ENCODE results near the gene AQP12B.

Gene AQP12B

GRCh38 chr2:240637116-240637900 is 45.4 kb downstream of the AQP12B start:
- Histone ChIP-seq H3K9me3 (replicated peaks; ENCODE audit: insufficient read depth, low read length) (no peaks in the 10 kb centered on the region), H3K9me2 (replicated peaks; ENCODE audit: insufficient read depth, low read length) (no peaks in the 10 kb centered on the region), H3K4me1 (ENCODE audit: low read length) (no peaks in the 10 kb centered on the region), H3K36me3 (replicated peaks; ENCODE audit: insufficient read depth, low read length) (no peaks in the 10 kb centered on the region), H3K27me3 (replicated peaks; ENCODE audit: insufficient read depth, low read length) (peaks cover 9% of the 10 kb centered on the region), H3K4me2 (ENCODE audit: low read depth, low read length) (no peak overlapping the region), H4K20me1 (ENCODE audit: insufficient read depth, low read length) (no peaks in the 10 kb centered on the region), H3K9ac (ENCODE audit: low read length) (no peak overlapping the region), H3K79me2 (ENCODE audit: low read length) (no peaks in the 10 kb centered on the region), H3K27ac (ENCODE audit: low read length) (no peak overlapping the region), H3K4me3 (ENCODE audit: low read length) (no peak overlapping the region), H2AFZ (ENCODE audit: low read length) (no peak overlapping the region), H3F3A (ENCODE audit: insufficient read depth, low read length) (no peaks in the 10 kb centered on the region)
- TF ChIP-seq EZH2phosphoT487 (IDR thresholded peaks at IDR 0.05; ENCODE audit: low read length) (no peak), EZH2 (optimal IDR thresholded peaks at IDR 0.05; ENCODE audit: low read depth, low read length) (no peak)
- TF ChIP-seq, protein P1, sequence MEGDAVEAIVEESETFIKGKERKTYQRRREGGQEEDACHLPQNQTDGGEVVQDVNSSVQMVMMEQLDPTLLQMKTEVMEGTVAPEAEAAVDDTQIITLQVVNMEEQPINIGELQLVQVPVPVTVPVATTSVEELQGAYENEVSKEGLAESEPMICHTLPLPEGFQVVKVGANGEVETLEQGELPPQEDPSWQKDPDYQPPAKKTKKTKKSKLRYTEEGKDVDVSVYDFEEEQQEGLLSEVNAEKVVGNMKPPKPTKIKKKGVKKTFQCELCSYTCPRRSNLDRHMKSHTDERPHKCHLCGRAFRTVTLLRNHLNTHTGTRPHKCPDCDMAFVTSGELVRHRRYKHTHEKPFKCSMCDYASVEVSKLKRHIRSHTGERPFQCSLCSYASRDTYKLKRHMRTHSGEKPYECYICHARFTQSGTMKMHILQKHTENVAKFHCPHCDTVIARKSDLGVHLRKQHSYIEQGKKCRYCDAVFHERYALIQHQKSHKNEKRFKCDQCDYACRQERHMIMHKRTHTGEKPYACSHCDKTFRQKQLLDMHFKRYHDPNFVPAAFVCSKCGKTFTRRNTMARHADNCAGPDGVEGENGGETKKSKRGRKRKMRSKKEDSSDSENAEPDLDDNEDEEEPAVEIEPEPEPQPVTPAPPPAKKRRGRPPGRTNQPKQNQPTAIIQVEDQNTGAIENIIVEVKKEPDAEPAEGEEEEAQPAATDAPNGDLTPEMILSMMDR (IDR thresholded peaks at IDR 0.05; ENCODE audit: low read length), result no peak
- DNase-seq, result no peak

DNA sequence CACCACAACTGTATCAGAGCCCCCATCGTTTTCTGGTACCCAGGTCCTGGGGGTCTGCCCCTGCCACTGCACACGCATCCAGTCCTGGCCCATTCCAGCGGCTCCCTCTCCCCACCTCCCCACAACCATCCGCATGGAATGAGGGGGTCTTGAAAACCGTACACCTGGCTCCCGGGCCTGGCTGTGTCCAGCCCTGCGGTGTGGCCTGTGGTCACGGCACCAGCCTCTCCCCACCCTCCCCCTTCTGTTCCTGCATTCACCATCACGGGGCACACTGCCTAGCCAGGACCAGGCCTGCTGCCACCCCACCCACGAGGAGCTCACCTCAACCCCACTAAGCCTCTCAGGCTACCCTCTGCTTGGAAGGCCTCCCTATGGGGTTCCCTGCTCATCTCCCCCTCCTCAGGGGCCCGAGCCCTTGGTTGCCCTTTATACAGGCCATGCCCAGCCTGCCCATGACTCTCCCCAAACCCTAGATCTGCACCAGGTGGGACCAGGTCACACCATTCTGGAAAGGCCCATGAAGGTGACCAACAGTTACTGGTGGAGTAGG is 46.0 kb downstream of the AQP12B start:
- Histone ChIP-seq H3K27me3 (replicated peaks; ENCODE audit: insufficient read depth, low read length) (peaks cover 9% of the 10 kb centered on the region), H4K20me1 (ENCODE audit: insufficient read depth, low read length) (no peaks in the 10 kb centered on the region), H3K9me2 (replicated peaks; ENCODE audit: insufficient read depth, low read length) (no peaks in the 10 kb centered on the region), H3K4me1 (ENCODE audit: low read length) (no peaks in the 10 kb centered on the region), H3K27ac (ENCODE audit: low read length) (no peak overlapping the region), H3K36me3 (replicated peaks; ENCODE audit: insufficient read depth, low read length) (no peaks in the 10 kb centered on the region), H3F3A (ENCODE audit: insufficient read depth, low read length) (no peaks in the 10 kb centered on the region), H2AFZ (ENCODE audit: low read length) (no peak overlapping the region), H3K4me3 (ENCODE audit: low read length) (no peak overlapping the region), H3K9me3 (replicated peaks; ENCODE audit: insufficient read depth, low read length) (no peaks in the 10 kb centered on the region), H3K9ac (ENCODE audit: low read length) (no peak overlapping the region), H3K4me2 (ENCODE audit: low read depth, low read length) (no peak overlapping the region), H3K79me2 (ENCODE audit: low read length) (no peaks in the 10 kb centered on the region)
- TF ChIP-seq EZH2 (optimal IDR thresholded peaks at IDR 0.05; ENCODE audit: low read depth, low read length) (no peak), EZH2phosphoT487 (IDR thresholded peaks at IDR 0.05; ENCODE audit: low read length) (no peak)
- TF ChIP-seq, protein P1 (IDR thresholded peaks at IDR 0.05; ENCODE audit: low read length), result no peak
- no peak for DNase-seq

- Histone ChIP-seq H4K20me1 (ENCODE audit: insufficient read depth, low read length) (no peaks in the 10 kb centered on the region), H3K27me3 (replicated peaks; ENCODE audit: insufficient read depth, low read length) (peaks cover 9% of the 10 kb centered on the region), H3K9ac (ENCODE audit: low read length) (no peak overlapping the region), H3K4me1 (ENCODE audit: low read length) (no peaks in the 10 kb centered on the region), H3K79me2 (ENCODE audit: low read length) (no peaks in the 10 kb centered on the region), H3K4me2 (ENCODE audit: low read depth, low read length) (no peak overlapping the region), H3K9me2 (replicated peaks; ENCODE audit: insufficient read depth, low read length) (no peaks in the 10 kb centered on the region), H3F3A (ENCODE audit: insufficient read depth, low read length) (no peaks in the 10 kb centered on the region), H2AFZ (ENCODE audit: low read length) (no peak overlapping the region), H3K36me3 (replicated peaks; ENCODE audit: insufficient read depth, low read length) (no peaks in the 10 kb centered on the region), H3K27ac (ENCODE audit: low read length) (no peak overlapping the region), H3K4me3 (ENCODE audit: low read length) (no peak overlapping the region), H3K9me3 (replicated peaks; ENCODE audit: insufficient read depth, low read length) (no peaks in the 10 kb centered on the region)
- TF ChIP-seq EZH2 (optimal IDR thresholded peaks at IDR 0.05; ENCODE audit: low read depth, low read length), result no peak
- TF ChIP-seq, protein P1 (IDR thresholded peaks at IDR 0.05; ENCODE audit: low read length), result no peak
- no peak for TF ChIP-seq EZH2phosphoT487 (IDR thresholded peaks at IDR 0.05; ENCODE audit: low read length)
- no peak for DNase-seq
Measured at GRCh38 chr2:240635998-240636547, 46.6 kb downstream of the AQP12B start.

All from MM.1S (cell line).